CD4-positive, alpha-beta T cell treated with Interleukin-4 for 1 hour (primary cell): ENCODE data around the gene CAMTA1.

Experiments used
- DNase-seq, 2 donors: peaks; one replicate each; pipeline ENCODE4 v3.0.0-alpha.2; 2020 to 2022

CAMTA1 gene

GRCh38 chr1:7578206-7578605 lies 793.0 kb downstream of the CAMTA1 start:
- no peak for DNase-seq

GRCh38 chr1:7579016-7579415 lies 793.8 kb downstream of the CAMTA1 start:
- no peak for DNase-seq

- no peak for DNase-seq
Observed at GRCh38 chr1:7579831-7580804, 794.9 kb downstream of the CAMTA1 start.

GRCh38 chr1:7580923-7581753 lies 795.9 kb downstream of the CAMTA1 start:
- no peak for DNase-seq

- DNase-seq, result no peak
Observed at GRCh38 chr1:7581754-7582459, 796.7 kb downstream of the CAMTA1 start.

GRCh38 chr1:7582460-7582972 lies 797.3 kb downstream of the CAMTA1 start:
- no peak for DNase-seq

GRCh38 chr1:7583291-7584096 lies 798.2 kb downstream of the CAMTA1 start:
- no peak for DNase-seq

GRCh38 chr1:7584157-7584556 lies 798.9 kb downstream of the CAMTA1 start:
- no peak for DNase-seq

- DNase-seq, result no peak
Observed at GRCh38 chr1:7584643-7585042, 799.4 kb downstream of the CAMTA1 start.

GRCh38 chr1:7585216-7585907 lies 800.1 kb downstream of the CAMTA1 start:
- DNase-seq, result no peak

GRCh38 chr1:7586031-7586941 lies 801.0 kb downstream of the CAMTA1 start:
- no peak for DNase-seq

- no peak for DNase-seq
Observed at GRCh38 chr1:7587108-7587772, 802.0 kb downstream of the CAMTA1 start.

- no peak for DNase-seq
Observed at GRCh38 chr1:7587773-7588456, 802.7 kb downstream of the CAMTA1 start.

- DNase-seq, result no peak
Observed at GRCh38 chr1:7588457-7588827, 803.2 kb downstream of the CAMTA1 start.

GRCh38 chr1:7589080-7589735 lies 804.0 kb downstream of the CAMTA1 start:
- DNase-seq, result no peak

- no peak for DNase-seq
Observed at GRCh38 chr1:7589774-7590425, 804.6 kb downstream of the CAMTA1 start.

- DNase-seq, result no peak
Observed at GRCh38 chr1:7590426-7590790, 805.2 kb downstream of the CAMTA1 start.

GRCh38 chr1:7591565-7591964 lies 806.3 kb downstream of the CAMTA1 start:
- DNase-seq, result no peak
